Mucosa of descending colon (tissue), 3 donors: ENCODE measurements around the gene SRPRB. TPM values are rescaled to one million over a fixed set of nuclear protein-coding genes. Genes with fewer than 3 reads are reported as not detected.

ENCODE experiments used
- ATAC-seq: fragments of 200-7000 bp; cut with Tn5 transposase; one replicate; pipeline ENCODE4 v1.9.1; 2020; ENCODE audit warnings: mild to moderate bottlenecking, moderate library complexity
- DNase-seq, 3 donors: peaks; one replicate each; pipeline ENCODE4 v3.0.0-alpha.2; 2020
- H3K36me3 ChIP-seq: fragments of 200-600 bp; one replicate; pipeline ENCODE4 v1.8.0; 2021; ENCODE audit warnings: low read depth, mild to moderate bottlenecking
- H3K4me1 ChIP-seq: fragments of 200-600 bp; one replicate; pipeline ENCODE4 v1.8.0; 2021; ENCODE audit warnings: low read depth, mild to moderate bottlenecking
- H3K4me3 ChIP-seq: fragments of 200-600 bp; one replicate; pipeline ENCODE4 v1.8.0; 2021; ENCODE audit warnings: mild to moderate bottlenecking
- H3K9me3 ChIP-seq: fragments of 200-600 bp; one replicate; pipeline ENCODE4 v1.8.0; 2021; ENCODE audit warnings: mild to moderate bottlenecking
- intact Hi-C, 2 donors: fragments of 100-400 bp; cut with DNase I in 1 of 2; cut with micrococcal nuclease in 1 of 2; formaldehyde crosslinking; loops; one replicate each; pipeline versions ENCODE4 v1.11.0 to v1.11.1; 2022; cut with DNase I, micrococcal nuclease
- total RNA-seq, 3 donors: library from RNA; stranded (reverse); fragmentation: NEBNext Ultra II Directional in 2 of 3; extraction: Animal tissue kit (Norgen Biotek cat#: 25700) in 2 of 3; gene quantifications; one replicate each; pipeline versions ENCODE4 v1.2.1 to v1.2.4, GENCODE V29; 2021 to 2023
- TF ChIP-seq, protein P1 (sequence below): fragments of 200-600 bp; IDR thresholded peaks from one replicate; pipeline ENCODE4 v1.8.0; 2022; ENCODE audit warnings: antibody characterized with exemption, mild to moderate bottlenecking
- donor health status: DM: no; HTN: no; CAD: no; lungs with moderate emphysema.
- donor health status: DM: no; HTN: no; CAD: no.
- donor health status: DM: no; HTN: yes; CAD: no.

SRPRB gene
- total RNA-seq, 3 donors from 2014 or later = 29.2 to 38.1 (median 31.2) TPM

DNA sequence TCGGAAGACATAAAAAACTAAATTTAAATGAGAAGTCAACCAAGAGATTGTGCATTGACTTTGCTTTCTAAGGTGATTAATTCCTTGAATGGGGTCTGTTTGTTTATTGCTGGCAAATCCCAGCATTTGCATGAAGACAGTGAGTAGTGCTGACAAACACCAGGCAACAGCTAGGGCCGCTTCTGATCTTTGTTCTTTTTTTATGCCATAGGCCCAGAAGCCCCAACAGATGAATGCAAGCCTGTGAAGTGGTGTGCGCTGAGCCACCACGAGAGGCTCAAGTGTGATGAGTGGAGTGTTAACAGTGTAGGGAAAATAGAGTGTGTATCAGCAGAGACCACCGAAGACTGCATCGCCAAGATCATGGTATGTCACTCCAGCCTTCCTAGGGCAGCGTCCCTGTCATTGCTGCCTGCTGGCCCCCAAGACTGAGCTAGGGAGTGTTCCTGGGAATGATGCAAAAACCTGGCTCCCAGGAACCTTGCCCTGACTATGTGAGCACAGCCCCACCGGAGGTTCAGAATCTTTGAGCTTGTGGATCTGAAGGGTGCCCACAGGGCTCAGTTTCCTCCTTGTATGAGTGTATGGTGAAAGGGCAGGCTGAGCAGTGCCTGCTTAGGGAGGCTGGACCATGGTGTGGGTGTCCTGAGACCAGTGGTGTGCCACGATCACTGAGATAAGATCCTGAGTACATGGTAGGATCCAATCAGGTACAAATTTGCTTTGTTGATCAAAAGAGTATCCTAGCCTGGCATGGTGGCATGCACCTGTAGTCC, 46.5 kb upstream of the SRPRB start:
- ATAC-seq = no peak
- H3K4me1 ChIP-seq = no peaks in the 10 kb centered on the region
- TF ChIP-seq, protein P1, sequence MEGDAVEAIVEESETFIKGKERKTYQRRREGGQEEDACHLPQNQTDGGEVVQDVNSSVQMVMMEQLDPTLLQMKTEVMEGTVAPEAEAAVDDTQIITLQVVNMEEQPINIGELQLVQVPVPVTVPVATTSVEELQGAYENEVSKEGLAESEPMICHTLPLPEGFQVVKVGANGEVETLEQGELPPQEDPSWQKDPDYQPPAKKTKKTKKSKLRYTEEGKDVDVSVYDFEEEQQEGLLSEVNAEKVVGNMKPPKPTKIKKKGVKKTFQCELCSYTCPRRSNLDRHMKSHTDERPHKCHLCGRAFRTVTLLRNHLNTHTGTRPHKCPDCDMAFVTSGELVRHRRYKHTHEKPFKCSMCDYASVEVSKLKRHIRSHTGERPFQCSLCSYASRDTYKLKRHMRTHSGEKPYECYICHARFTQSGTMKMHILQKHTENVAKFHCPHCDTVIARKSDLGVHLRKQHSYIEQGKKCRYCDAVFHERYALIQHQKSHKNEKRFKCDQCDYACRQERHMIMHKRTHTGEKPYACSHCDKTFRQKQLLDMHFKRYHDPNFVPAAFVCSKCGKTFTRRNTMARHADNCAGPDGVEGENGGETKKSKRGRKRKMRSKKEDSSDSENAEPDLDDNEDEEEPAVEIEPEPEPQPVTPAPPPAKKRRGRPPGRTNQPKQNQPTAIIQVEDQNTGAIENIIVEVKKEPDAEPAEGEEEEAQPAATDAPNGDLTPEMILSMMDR = no peak
- H3K9me3 ChIP-seq = no peaks in the 10 kb centered on the region
- intact Hi-C loops = no loop called here
- no peak overlapping the region for H3K4me3 ChIP-seq
- no peak for DNase-seq
- H3K36me3 ChIP-seq = no peaks in the 10 kb centered on the region

DNA sequence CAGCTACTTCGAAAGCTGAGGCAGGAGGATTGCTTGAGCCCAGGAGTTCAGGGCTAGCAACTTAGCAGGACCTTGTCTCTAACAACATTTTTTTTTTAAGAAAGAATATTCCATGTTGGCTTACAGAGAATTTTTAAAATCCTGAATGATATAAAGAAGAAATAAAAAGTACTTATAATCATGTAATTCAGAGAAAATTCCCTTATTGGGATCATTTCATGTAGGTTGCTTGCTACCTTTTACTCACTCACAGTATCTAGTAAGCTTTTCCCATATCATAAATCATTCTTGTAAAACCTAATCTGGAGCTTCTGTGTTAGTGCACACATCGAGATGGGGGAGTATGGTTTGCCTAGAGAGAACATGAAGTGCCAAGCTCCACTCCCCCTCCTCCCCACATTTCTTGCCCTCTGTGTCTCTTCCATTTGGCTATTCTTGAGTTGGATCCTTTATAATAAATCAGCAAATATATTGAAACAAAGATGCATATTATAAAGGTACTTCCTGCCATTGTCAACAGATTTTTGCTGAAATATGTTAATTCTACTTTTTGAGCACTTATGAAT, 45.8 kb upstream of the SRPRB start:
- TF ChIP-seq, protein P1 = no peak
- Histone ChIP-seq H3K4me3 (no peak overlapping the region), H3K9me3 (no peaks in the 10 kb centered on the region), H3K4me1 (no peaks in the 10 kb centered on the region), H3K36me3 (no peaks in the 10 kb centered on the region)
- intact Hi-C loops = no loop called here
- no peak for DNase-seq
- no peak for ATAC-seq

DNA sequence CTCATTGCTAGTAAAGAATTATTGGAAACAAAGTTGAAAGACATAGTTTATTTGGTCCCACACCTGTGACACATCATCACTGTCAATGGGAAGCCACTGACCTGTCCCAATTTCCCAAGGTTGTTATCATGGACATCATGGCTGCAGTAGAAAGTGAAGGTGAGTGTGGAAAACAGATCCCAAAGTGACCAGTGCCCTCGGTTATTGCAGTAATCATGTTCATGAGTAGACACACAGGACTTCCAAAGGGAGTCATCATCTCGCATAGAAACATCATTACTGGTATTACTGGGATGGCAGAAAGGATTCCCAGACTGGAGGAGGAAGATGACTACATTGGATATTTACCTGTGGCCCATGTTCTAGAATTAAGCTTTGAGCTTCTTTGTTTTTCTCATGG, 44.7 kb upstream of the SRPRB start:
- DNase-seq (no peak), ATAC-seq (no peak)
- intact Hi-C loops = no loop called here
- H3K4me3 ChIP-seq = no peak overlapping the region
- TF ChIP-seq, protein P1 = no peak
- no peaks in the 10 kb centered on the region for H3K36me3 ChIP-seq
- no peaks in the 10 kb centered on the region for H3K9me3 ChIP-seq
- no peaks in the 10 kb centered on the region for H3K4me1 ChIP-seq

DNA sequence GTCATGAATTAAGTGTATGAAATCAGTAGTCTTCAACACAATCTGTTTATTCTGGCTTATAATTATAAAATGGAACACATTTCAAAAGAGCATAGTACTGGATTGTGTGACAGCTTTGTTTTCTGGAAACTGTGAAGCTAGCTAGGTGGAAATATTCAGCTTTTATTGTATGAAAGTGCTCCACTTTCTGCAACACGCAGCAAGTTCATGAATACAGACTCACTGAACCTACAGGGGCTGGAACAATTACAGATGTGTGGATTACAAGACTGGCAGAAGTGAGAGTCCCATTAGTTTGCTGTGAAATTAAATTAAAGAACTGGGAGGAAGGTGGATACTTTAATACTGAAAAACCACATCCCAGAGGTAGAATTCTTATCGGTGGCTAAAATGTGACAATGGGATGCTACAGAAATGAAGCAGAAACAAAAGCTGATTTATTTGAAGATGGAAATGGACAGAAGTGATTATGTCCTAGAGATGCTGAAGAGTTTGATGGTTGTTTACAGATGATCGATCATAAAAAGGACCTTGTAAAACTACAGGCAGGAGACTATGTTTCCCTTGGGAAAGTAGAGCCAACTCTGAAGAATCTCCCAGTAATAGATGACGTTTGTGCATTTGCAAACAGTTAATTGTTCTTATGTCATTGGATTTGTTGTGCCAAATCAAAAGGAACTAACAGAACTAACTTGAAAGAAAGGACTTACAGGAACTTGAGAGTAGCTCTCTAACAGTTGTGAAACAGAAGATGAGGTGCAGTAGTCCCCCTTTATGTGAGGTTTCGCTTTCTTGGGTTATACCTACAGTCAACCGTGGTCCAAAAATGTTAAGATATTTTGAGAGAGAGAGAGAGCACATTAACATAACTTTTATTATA, 43.8 kb upstream of the SRPRB start:
- no peak for DNase-seq
- Histone ChIP-seq H3K36me3 (no peaks in the 10 kb centered on the region), H3K4me3 (no peak overlapping the region), H3K4me1 (no peaks in the 10 kb centered on the region), H3K9me3 (no peaks in the 10 kb centered on the region)
- intact Hi-C loops = no loop called here
- TF ChIP-seq, protein P1 = no peak
- ATAC-seq = no peak

DNA sequence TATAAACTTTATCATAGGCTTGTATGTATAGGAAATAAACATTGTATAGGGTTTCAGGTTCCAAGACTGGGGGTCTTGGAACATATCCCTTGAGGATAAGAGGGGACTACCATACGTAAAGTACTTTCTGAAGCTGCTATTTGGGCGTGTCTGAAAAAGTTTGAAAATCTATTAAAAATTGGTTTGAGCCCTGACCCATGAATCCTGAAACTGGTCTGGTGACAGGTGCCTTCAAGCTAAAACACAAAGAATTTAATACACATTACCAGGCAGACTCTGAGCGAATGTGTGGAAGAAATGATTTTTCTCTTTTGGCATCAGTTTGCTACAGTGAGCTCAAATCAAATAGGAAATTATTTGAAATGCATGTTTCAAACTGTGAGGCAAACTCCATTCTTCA, 43.1 kb upstream of the SRPRB start:
- intact Hi-C loops = no loop called here
- ATAC-seq = no peak

More for the DNA sequence above, 43.1 kb upstream of the SRPRB start:
- Histone ChIP-seq H3K9me3 (no peaks in the 10 kb centered on the region), H3K4me1 (no peaks in the 10 kb centered on the region), H3K36me3 (no peaks in the 10 kb centered on the region), H3K4me3 (no peak overlapping the region)
- TF ChIP-seq, protein P1 = no peak
- no peak for DNase-seq
